HepG2 (cell line): ENCODE data around the gene ALK.

Source experiments
- EHMT2 ChIP-seq: fragments of 200-600 bp; sonication (generic); IDR thresholded peaks from 2 replicates; pipeline ENCODE4 v1.7.0; 2017; ENCODE audit warnings: antibody characterized with exemption, low read depth, low read length, borderline replicate concordance
- FOXM1 ChIP-seq: sonication (generic); formaldehyde crosslinking; IDR thresholded peaks from 2 replicates; pipeline ENCODE4 v1.5.0; 2020; ENCODE audit warnings: missing genetic modification reagents
- YY1 ChIP-seq: IDR thresholded peaks from 2 replicates; pipeline ENCODE4 v1.6.1; 2011; ENCODE audit warnings: low read length, low read depth, moderate library complexity, mild to moderate bottlenecking; ENCODE audit not compliant: insufficient read depth, insufficient replicate concordance
- ZNF263 ChIP-seq: sonication (generic); formaldehyde crosslinking; IDR thresholded peaks from 2 replicates; pipeline ENCODE4 v1.4.0; 2020; ENCODE audit warnings: missing genetic modification reagents
- TF ChIP-seq, protein P1 (sequence below): sonication (generic); formaldehyde crosslinking; IDR thresholded peaks from 2 replicates; pipeline ENCODE4 v1.4.0; 2020; ENCODE audit warnings: missing genetic modification reagents
- TF ChIP-seq, protein P2 (sequence below): sonication (generic); formaldehyde crosslinking; IDR thresholded peaks from 2 replicates; pipeline ENCODE4 v1.5.1; 2020; ENCODE audit warnings: mild to moderate bottlenecking, missing genetic modification reagents
- TF ChIP-seq, protein P3 (sequence below): sonication (generic); formaldehyde crosslinking; IDR thresholded peaks from 2 replicates; pipeline ENCODE4 v1.5.0; 2020; ENCODE audit warnings: mild to moderate bottlenecking, missing genetic modification reagents, moderate library complexity

DNA sequence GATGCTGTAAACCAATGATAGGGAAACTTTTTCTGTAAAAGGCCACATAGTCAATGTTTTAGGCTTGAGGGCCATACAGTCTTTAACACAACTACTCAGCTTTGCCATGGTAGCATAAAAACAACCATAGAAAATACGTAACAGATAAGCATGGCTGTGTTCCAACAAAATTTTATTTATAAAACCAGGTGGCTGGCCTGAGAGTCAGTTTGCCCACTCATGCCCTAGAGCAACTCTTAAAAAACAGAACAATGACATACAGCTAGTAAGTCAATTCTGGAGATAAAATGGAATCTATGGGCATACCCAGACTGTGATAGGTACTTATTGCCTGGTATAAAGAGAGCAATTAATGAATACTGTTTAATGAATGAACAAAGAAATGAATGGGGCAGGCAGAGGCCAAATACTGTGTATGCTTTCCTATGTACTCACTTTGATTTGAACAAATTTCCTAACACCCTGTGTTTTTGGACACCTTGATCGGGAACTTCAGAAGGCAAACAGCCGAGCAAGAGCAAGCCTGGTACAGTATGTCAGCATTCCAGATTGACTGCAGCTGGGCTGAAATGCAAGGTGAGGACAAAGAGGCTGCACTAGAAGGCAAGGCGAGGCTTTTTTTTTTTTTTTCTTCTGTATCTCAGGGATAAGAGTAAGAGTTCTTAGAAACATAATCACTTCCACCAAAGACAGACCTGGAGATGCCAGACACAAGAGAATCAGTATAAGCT is 490.8 kb downstream of the ALK start:
- TF ChIP-seq, protein P1, sequence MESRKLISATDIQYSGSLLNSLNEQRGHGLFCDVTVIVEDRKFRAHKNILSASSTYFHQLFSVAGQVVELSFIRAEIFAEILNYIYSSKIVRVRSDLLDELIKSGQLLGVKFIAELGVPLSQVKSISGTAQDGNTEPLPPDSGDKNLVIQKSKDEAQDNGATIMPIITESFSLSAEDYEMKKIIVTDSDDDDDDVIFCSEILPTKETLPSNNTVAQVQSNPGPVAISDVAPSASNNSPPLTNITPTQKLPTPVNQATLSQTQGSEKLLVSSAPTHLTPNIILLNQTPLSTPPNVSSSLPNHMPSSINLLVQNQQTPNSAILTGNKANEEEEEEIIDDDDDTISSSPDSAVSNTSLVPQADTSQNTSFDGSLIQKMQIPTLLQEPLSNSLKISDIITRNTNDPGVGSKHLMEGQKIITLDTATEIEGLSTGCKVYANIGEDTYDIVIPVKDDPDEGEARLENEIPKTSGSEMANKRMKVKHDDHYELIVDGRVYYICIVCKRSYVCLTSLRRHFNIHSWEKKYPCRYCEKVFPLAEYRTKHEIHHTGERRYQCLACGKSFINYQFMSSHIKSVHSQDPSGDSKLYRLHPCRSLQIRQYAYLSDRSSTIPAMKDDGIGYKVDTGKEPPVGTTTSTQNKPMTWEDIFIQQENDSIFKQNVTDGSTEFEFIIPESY (CRISPR knock-in tag): no peak
- TF ChIP-seq FOXM1 (CRISPR knock-in tag) (no peak), EHMT2 (no peak), ZNF263 (CRISPR knock-in tag) (no peak), YY1 (no peak)
- TF ChIP-seq, protein P2, sequence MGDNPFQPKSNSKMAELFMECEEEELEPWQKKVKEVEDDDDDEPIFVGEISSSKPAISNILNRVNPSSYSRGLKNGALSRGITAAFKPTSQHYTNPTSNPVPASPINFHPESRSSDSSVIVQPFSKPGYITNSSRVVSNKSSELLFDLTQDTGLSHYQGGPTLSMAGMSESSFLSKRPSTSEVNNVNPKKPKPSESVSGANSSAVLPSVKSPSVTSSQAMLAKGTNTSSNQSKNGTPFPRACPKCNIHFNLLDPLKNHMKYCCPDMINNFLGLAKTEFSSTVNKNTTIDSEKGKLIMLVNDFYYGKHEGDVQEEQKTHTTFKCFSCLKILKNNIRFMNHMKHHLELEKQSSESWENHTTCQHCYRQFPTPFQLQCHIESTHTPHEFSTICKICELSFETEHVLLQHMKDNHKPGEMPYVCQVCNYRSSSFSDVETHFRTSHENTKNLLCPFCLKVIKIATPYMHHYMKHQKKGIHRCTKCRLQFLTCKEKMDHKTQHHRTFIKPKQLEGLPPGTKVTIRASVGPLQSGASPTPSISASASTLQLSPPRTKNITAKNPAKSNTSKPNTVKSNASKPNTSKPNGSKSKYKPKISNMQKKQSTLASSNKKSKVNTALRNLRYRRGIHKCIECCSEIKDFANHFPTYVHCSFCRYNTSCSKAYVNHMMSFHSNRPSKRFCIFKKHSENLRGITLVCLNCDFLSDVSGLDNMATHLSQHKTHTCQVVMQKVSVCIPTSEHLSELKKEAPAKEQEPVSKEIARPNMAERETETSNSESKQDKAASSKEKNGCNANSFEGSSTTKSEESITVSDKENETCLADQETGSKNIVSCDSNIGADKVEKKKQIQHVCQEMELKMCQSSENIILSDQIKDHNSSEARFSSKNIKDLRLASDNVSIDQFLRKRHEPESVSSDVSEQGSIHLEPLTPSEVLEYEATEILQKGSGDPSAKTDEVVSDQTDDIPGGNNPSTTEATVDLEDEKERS (CRISPR knock-in tag): no peak
- TF ChIP-seq, protein P3, sequence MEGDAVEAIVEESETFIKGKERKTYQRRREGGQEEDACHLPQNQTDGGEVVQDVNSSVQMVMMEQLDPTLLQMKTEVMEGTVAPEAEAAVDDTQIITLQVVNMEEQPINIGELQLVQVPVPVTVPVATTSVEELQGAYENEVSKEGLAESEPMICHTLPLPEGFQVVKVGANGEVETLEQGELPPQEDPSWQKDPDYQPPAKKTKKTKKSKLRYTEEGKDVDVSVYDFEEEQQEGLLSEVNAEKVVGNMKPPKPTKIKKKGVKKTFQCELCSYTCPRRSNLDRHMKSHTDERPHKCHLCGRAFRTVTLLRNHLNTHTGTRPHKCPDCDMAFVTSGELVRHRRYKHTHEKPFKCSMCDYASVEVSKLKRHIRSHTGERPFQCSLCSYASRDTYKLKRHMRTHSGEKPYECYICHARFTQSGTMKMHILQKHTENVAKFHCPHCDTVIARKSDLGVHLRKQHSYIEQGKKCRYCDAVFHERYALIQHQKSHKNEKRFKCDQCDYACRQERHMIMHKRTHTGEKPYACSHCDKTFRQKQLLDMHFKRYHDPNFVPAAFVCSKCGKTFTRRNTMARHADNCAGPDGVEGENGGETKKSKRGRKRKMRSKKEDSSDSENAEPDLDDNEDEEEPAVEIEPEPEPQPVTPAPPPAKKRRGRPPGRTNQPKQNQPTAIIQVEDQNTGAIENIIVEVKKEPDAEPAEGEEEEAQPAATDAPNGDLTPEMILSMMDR (CRISPR knock-in tag): no peak
